GM21529 (cell line): ENCODE data around the gene ARHGDIG.

Experiments
- ATAC-seq: cut with Tn5 transposase; IDR thresholded peaks from one replicate; pipeline ENCODE4 v1.9.1; 2021; ENCODE audit not compliant: unreplicated experiment

The ARHGDIG gene

GRCh38 chr16:279531-279930 lies 860 bp upstream of the ARHGDIG start:
- ATAC-seq, result no peak

GRCh38 chr16:280005-280460 lies 358 bp upstream of the ARHGDIG start:
- ATAC-seq, result no peak

GRCh38 chr16:280991-281659 lies 734 bp downstream of the ARHGDIG start:
- ATAC-seq, result no peak

GRCh38 chr16:281660-282255 lies 1.4 kb downstream of the ARHGDIG start:
- no peak for ATAC-seq

GRCh38 chr16:282491-282890 lies 2.1 kb downstream of the ARHGDIG start:
- no peak for ATAC-seq

- no peak for ATAC-seq
Measured at GRCh38 chr16:283033-283805, 2.8 kb downstream of the ARHGDIG start, which contains the start of gene PDIA2. Gene PDIA2, plus strand, starts transcription at chr16:283164. Its CDS starts 6 bp downstream, at chr16:283170.

- no peak for ATAC-seq
Measured at GRCh38 chr16:284204-285120, 4.1 kb downstream of the ARHGDIG start.

GRCh38 chr16:285146-286055 lies 5.0 kb downstream of the ARHGDIG start:
- ATAC-seq, result no peak

GRCh38 chr16:286491-287297 lies 6.3 kb downstream of the ARHGDIG start:
- ATAC-seq, result no peak

- ATAC-seq, result no peak
Measured at GRCh38 chr16:287298-287811, 7.0 kb downstream of the ARHGDIG start.

- no peak for ATAC-seq
Measured at GRCh38 chr16:287981-288920, 7.9 kb downstream of the ARHGDIG start.

GRCh38 chr16:289395-289997 lies 9.1 kb downstream of the ARHGDIG start:
- no peak for ATAC-seq

GRCh38 chr16:290015-290680 lies 9.8 kb downstream of the ARHGDIG start:
- ATAC-seq, result no peak

GRCh38 chr16:290681-291405 lies 10.5 kb downstream of the ARHGDIG start:
- ATAC-seq, result no peak

- no peak for ATAC-seq
Measured at GRCh38 chr16:291539-291938, 11.1 kb downstream of the ARHGDIG start.
